Embryonic facial prominence (tissue), 1 donor: ENCODE measurements around the gene KRTAP5-3.

Experiments
- DNase-seq: peaks from one replicate; pipeline ENCODE4 v3.0.0-alpha.2; 2016; ENCODE audit errors: extremely low spot score

Gene KRTAP5-3

GRCh38 chr11:1565173-1565903, 42.9 kb downstream of the KRTAP5-3 start:
- DNase-seq: no peak

GRCh38 chr11:1564535-1565172, 43.6 kb downstream of the KRTAP5-3 start:
- DNase-seq: no peak

GRCh38 chr11:1563697-1564534, 44.3 kb downstream of the KRTAP5-3 start:
- DNase-seq: no peak

GRCh38 chr11:1563149-1563638, 45.1 kb downstream of the KRTAP5-3 start:
- DNase-seq: no peak

- no peak for DNase-seq
These were observed 45.7 kb downstream of the KRTAP5-3 start for GRCh38 chr11:1562469-1563148.

- DNase-seq: no peak
These were observed 46.3 kb downstream of the KRTAP5-3 start for GRCh38 chr11:1561955-1562354.

- DNase-seq: no peak
These were observed 47.0 kb downstream of the KRTAP5-3 start for GRCh38 chr11:1561266-1561665.

- DNase-seq: no peak
These were observed 47.5 kb downstream of the KRTAP5-3 start for GRCh38 chr11:1560649-1561251.

GRCh38 chr11:1560002-1560648, 48.1 kb downstream of the KRTAP5-3 start:
- DNase-seq: no peak

GRCh38 chr11:1559111-1559951, 48.9 kb downstream of the KRTAP5-3 start:
- DNase-seq: no peak

- DNase-seq: no peak
These were observed 49.5 kb downstream of the KRTAP5-3 start for GRCh38 chr11:1558775-1559110.

GRCh38 chr11:1557904-1558774, 50.1 kb downstream of the KRTAP5-3 start:
- no peak for DNase-seq
